Astrocyte (in vitro differentiated cells and primary cell): ENCODE data around the gene PLEKHB2.

ENCODE experiments used
- EZH2 ChIP-seq: IDR thresholded peaks from 2 replicates; pipeline ENCODE4 v1.6.1; 2012; ENCODE audit warnings: mild to moderate bottlenecking, low read length, inconsistent platforms; ENCODE audit not compliant: insufficient read depth
- TF ChIP-seq, protein P1 (sequence below): IDR thresholded peaks from 2 replicates; pipeline ENCODE4 v1.5.1; 2011; ENCODE audit warnings: low read depth, mild to moderate bottlenecking, inconsistent platforms, low read length, moderate library complexity; ENCODE audit not compliant: insufficient read depth

GRCh38 chr2:131143803-131144202, 38.7 kb downstream of the PLEKHB2 start:
- TF ChIP-seq, protein P1, sequence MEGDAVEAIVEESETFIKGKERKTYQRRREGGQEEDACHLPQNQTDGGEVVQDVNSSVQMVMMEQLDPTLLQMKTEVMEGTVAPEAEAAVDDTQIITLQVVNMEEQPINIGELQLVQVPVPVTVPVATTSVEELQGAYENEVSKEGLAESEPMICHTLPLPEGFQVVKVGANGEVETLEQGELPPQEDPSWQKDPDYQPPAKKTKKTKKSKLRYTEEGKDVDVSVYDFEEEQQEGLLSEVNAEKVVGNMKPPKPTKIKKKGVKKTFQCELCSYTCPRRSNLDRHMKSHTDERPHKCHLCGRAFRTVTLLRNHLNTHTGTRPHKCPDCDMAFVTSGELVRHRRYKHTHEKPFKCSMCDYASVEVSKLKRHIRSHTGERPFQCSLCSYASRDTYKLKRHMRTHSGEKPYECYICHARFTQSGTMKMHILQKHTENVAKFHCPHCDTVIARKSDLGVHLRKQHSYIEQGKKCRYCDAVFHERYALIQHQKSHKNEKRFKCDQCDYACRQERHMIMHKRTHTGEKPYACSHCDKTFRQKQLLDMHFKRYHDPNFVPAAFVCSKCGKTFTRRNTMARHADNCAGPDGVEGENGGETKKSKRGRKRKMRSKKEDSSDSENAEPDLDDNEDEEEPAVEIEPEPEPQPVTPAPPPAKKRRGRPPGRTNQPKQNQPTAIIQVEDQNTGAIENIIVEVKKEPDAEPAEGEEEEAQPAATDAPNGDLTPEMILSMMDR: no peak
- TF ChIP-seq EZH2: no peak
